HG02884 (cell line): ENCODE measurements around the gene ERAP2.
A peak's percentile ranks its signal among the peaks of the same experiment; 100 is the strongest.
"Not testable (repeated sequence)": the region's sequence is repeated elsewhere in the genome, so short reads cannot be mapped to it uniquely, and the experiment has no call there.

Experiments
- ATAC-seq: cut with Tn5 transposase; IDR thresholded peaks from one replicate; pipeline ENCODE4 v1.9.1; 2021; ENCODE audit warnings: mild to moderate bottlenecking, moderate library complexity; ENCODE audit not compliant: unreplicated experiment

ERAP2 gene

GRCh38 chr5:96896806-96897205, 20.5 kb downstream of the ERAP2 start:
- peak; percentile 95 for ATAC-seq

GRCh38 chr5:96901384-96901783, 25.1 kb downstream of the ERAP2 start:
- no peak for ATAC-seq

GRCh38 chr5:96901841-96902240, 25.5 kb downstream of the ERAP2 start:
- ATAC-seq, result no peak

- ATAC-seq, result no peak
Observed at GRCh38 chr5:96902876-96903275, 26.6 kb downstream of the ERAP2 start.

- no peak for ATAC-seq
Observed at GRCh38 chr5:96903300-96903699, 27.0 kb downstream of the ERAP2 start.

GRCh38 chr5:96904054-96904931, 28.0 kb downstream of the ERAP2 start:
- no peak for ATAC-seq

- ATAC-seq, result no peak
Observed at GRCh38 chr5:96905864-96906263, 29.6 kb downstream of the ERAP2 start.

- ATAC-seq, result no peak
Observed at GRCh38 chr5:96909003-96909402, 32.7 kb downstream of the ERAP2 start.

GRCh38 chr5:96909435-96909834, 33.1 kb downstream of the ERAP2 start:
- ATAC-seq, result no peak

- ATAC-seq, result no peak
Observed at GRCh38 chr5:96911139-96911538, 34.8 kb downstream of the ERAP2 start.

- ATAC-seq, result no peak
Observed at GRCh38 chr5:96913233-96913632, 36.9 kb downstream of the ERAP2 start.

- ATAC-seq, result peak; percentile 72
Observed at GRCh38 chr5:96919754-96920197, 43.5 kb downstream of the ERAP2 start.

GRCh38 chr5:96920744-96921355, 44.5 kb downstream of the ERAP2 start:
- no peak for ATAC-seq

- ATAC-seq, result no peak
Observed at GRCh38 chr5:96922499-96923244, 46.4 kb downstream of the ERAP2 start.

- ATAC-seq, result no peak
Observed at GRCh38 chr5:96924016-96924443, 47.7 kb downstream of the ERAP2 start.

- ATAC-seq, result no peak
Observed at GRCh38 chr5:96926276-96926675, 50.0 kb downstream of the ERAP2 start.

GRCh38 chr5:96927008-96927407, 50.7 kb downstream of the ERAP2 start:
- no peak for ATAC-seq

- ATAC-seq, result no peak
Observed at GRCh38 chr5:96928931-96929708, 52.8 kb downstream of the ERAP2 start.

- no peak for ATAC-seq
Observed at GRCh38 chr5:96930058-96930457, 53.8 kb downstream of the ERAP2 start.

- ATAC-seq, result no peak
Observed at GRCh38 chr5:96930589-96930988, 54.3 kb downstream of the ERAP2 start.

- not testable (repeated sequence) for ATAC-seq
Observed at GRCh38 chr5:96931037-96931436, 54.7 kb downstream of the ERAP2 start.
